ENCODE data around the gene H1-8. TPM values are rescaled to one million over a fixed set of nuclear protein-coding genes. Genes with fewer than 3 reads are reported as not detected.

H1-8 gene
- polyA plus RNA-seq = not detected in 2 replicates

GRCh38 chr3:129543156-129543790 is at the start of gene H1-8:
Gene H1-8, plus strand, starts transcription at chr3:129543175. Its CDS starts 44 bp downstream, at chr3:129543219.

GRCh38 chr3:129528589-129529100 is 14.3 kb upstream of the H1-8 start, which contains the start of gene RHO:
Gene RHO, plus strand, starts transcription at chr3:129528639. Its CDS starts 95 bp downstream, at chr3:129528734.

Other genes with a start within 250 kb of the H1-8 start
- gene EFCAB12, start 114.5 kb upstream of the H1-8 start, polyA plus RNA-seq = 0.76 TPM in 1 of 2 replicates, not detected in the other
- gene MBD4, start 103.2 kb upstream of the H1-8 start, polyA plus RNA-seq = 16.2 and 17.7 TPM in 2 replicates
- 10.4 and 20.5 TPM in 2 replicates for gene IFT122, start 103.0 kb upstream of the H1-8 start, polyA plus RNA-seq
- 1.1 TPM in 1 of 2 replicates, not detected in the other for gene RHO, start 14.5 kb upstream of the H1-8 start, polyA plus RNA-seq
- 0.67 and 0.83 TPM in 2 replicates for gene PLXND1, start 63.5 kb downstream of the H1-8 start, polyA plus RNA-seq